ENCODE measurements around the gene TREML1.

The TREML1 gene

GRCh38 chr6:41160933-41161332 is 6.8 kb upstream of the TREML1 start:
- FAIRE-seq (no peak), DNase-seq (ENCODE audit: insufficient read length) (no peak)
- no peak for TF ChIP-seq POLR2AphosphoS5 (IDR thresholded peaks at IDR 0.05; ENCODE audit: low read depth, low read length)
- no peak for TF ChIP-seq POLR2A (IDR thresholded peaks at IDR 0.05; ENCODE audit: low read depth, low read length)
- no peak for TF ChIP-seq TAF1 (IDR thresholded peaks at IDR 0.05; ENCODE audit: borderline replicate concordance, low read depth, low read length)

DNA sequence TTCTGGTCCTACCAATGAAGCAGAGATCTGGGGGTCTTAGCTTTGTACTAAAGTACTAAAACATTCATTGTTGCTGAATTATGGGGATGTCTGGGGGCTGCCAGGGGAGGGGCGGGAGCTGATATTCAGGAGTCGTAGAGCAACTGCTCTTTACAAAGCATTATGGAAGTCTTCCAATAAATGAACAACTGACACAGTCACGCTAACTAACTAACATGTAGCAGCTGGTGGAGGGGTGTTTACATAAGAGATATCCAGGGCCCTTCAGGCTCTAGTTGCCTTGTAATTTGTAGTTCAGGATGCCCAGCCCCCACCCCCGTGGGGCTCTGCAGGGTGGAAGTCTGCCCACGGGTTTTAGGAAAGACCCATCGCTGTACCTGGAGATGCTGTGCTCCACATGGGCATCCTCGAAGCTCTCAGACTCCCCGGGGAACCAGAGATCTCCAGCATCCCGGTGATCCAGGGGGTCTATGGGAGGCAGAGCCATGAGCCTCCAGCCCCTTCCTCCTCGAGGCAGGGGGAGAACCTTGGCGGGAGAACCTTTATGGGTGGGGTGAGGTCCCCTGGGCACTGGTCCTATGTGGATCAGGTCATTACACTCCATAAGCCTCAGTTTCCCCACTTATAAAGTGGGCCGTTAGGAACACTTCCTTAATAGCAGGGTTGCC is 5.4 kb upstream of the TREML1 start:
- FAIRE-seq = no peak
- DNase-seq (ENCODE audit: insufficient read length) = no peak
- TF ChIP-seq POLR2A (IDR thresholded peaks at IDR 0.05; ENCODE audit: low read depth, low read length) (no peak), POLR2AphosphoS5 (IDR thresholded peaks at IDR 0.05; ENCODE audit: low read depth, low read length) (no peak), TAF1 (IDR thresholded peaks at IDR 0.05; ENCODE audit: borderline replicate concordance, low read depth, low read length) (no peak)

- TF ChIP-seq POLR2A (IDR thresholded peaks at IDR 0.05; ENCODE audit: low read depth, low read length) (no peak), TAF1 (IDR thresholded peaks at IDR 0.05; ENCODE audit: borderline replicate concordance, low read depth, low read length) (no peak), POLR2AphosphoS5 (IDR thresholded peaks at IDR 0.05; ENCODE audit: low read depth, low read length) (no peak)
- DNase-seq (ENCODE audit: insufficient read length) (no peak), FAIRE-seq (no peak)
These were observed 3.2 kb upstream of the TREML1 start for GRCh38 chr6:41157323-41157722.

- no peak for FAIRE-seq
- no peak for TF ChIP-seq POLR2AphosphoS5 (IDR thresholded peaks at IDR 0.05; ENCODE audit: low read depth, low read length)
- no peak for TF ChIP-seq POLR2A (IDR thresholded peaks at IDR 0.05; ENCODE audit: low read depth, low read length)
- no peak for TF ChIP-seq TAF1 (IDR thresholded peaks at IDR 0.05; ENCODE audit: borderline replicate concordance, low read depth, low read length)
- DNase-seq (ENCODE audit: insufficient read length) = no peak
These were observed 2.6 kb upstream of the TREML1 start for GRCh38 chr6:41156771-41157170.

GRCh38 chr6:41156001-41156400 is 1.9 kb upstream of the TREML1 start:
- DNase-seq (ENCODE audit: insufficient read length) (no peak), FAIRE-seq (no peak)
- no peak for TF ChIP-seq POLR2A (IDR thresholded peaks at IDR 0.05; ENCODE audit: low read depth, low read length)
- no peak for TF ChIP-seq TAF1 (IDR thresholded peaks at IDR 0.05; ENCODE audit: borderline replicate concordance, low read depth, low read length)
- no peak for TF ChIP-seq POLR2AphosphoS5 (IDR thresholded peaks at IDR 0.05; ENCODE audit: low read depth, low read length)

DNA sequence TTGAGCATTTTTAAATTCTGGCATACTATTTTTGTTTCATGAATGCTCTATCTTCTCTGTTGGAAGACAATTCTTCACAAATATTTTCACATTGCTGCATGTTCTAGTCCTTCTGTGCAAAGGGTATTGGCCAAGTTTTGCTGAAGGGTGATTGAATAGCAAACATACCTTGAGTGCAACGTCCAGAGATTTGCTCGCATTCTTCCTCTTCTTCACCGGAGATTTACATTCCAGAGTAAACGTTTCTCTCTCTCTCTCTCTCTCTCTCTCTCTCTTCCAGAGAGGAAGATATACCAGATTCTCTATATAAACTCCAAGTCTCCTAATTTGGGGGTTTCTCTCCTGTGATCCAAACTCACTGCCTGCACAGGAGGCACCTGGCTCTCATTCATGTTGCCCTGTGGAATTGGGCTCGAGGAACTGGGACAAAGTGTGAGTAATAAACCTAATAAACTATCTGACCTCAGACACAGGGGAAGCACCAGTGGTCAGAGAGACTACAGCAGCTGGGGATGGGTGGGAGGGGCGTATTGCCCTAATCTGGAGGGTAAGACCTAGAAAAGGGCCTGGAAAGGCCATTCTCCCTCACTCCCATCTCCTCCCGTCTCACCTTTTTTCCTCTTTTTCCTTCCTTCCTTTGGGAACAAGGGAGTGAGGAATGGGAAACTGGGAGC is 1.1 kb upstream of the TREML1 start:
- no peak for FAIRE-seq

GRCh38 chr6:41153451-41153850 is 696 bp downstream of the TREML1 start:
- no peak for FAIRE-seq
- TF ChIP-seq POLR2A (IDR thresholded peaks at IDR 0.05; ENCODE audit: low read depth, low read length) = no peak
- TF ChIP-seq POLR2AphosphoS5 (IDR thresholded peaks at IDR 0.05; ENCODE audit: low read depth, low read length) = no peak
- no peak for TF ChIP-seq TAF1 (IDR thresholded peaks at IDR 0.05; ENCODE audit: borderline replicate concordance, low read depth, low read length)

More for the DNA sequence above, 1.1 kb upstream of the TREML1 start:
- DNase-seq (ENCODE audit: insufficient read length) = no peak
- TF ChIP-seq POLR2A (IDR thresholded peaks at IDR 0.05; ENCODE audit: low read depth, low read length) = no peak
- TF ChIP-seq TAF1 (IDR thresholded peaks at IDR 0.05; ENCODE audit: borderline replicate concordance, low read depth, low read length) = no peak
- no peak for TF ChIP-seq POLR2AphosphoS5 (IDR thresholded peaks at IDR 0.05; ENCODE audit: low read depth, low read length)

DNA sequence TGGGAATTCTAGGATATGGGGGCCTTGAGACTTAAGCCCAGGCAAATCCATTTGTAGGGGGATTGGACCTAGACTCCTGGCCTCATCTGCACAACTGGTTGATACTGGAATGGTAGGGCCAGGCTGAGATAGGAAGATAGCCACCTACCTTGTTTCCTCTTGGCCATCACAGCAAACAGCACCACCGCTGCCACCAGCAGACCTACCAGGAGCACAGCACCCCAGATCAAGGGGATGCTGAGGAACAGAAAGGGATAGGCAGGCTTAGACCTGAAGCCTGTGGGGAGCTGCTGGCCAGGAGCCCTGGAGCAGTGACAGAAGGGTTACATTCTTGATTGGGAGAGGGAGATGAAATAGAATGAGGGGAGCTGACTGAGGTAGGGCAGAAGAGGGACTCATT is 3.5 kb downstream of the TREML1 start:
- DNase-seq (ENCODE audit: insufficient read length) = no peak
- FAIRE-seq = no peak
- TF ChIP-seq TAF1 (IDR thresholded peaks at IDR 0.05; ENCODE audit: borderline replicate concordance, low read depth, low read length) (no peak), POLR2AphosphoS5 (IDR thresholded peaks at IDR 0.05; ENCODE audit: low read depth, low read length) (no peak), POLR2A (IDR thresholded peaks at IDR 0.05; ENCODE audit: low read depth, low read length) (no peak)

More at GRCh38 chr6:41153451-41153850, 696 bp downstream of the TREML1 start:
- DNase-seq (ENCODE audit: insufficient read length) = no peak

DNA sequence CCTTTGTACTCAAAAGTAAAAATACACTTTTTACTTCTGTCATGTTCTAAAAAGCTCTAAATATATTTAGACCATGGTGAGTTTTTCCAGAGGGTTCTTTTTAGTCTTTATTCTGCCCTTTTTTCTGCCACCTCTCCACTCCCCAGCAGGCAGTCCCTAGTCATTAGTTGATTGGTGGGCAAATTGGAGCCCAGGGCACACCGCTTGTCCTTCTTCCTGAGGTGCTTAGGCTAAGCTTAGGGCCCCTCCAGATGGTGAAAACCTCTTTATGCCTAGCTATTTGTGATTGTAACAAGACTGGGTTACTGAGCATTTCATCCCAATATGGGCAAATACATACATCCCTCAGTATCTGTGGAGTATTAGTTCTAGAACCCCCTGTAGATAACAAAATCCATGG is 6.2 kb downstream of the TREML1 start:
- DNase-seq (ENCODE audit: insufficient read length) (no peak), FAIRE-seq (no peak)
- TF ChIP-seq POLR2AphosphoS5 (IDR thresholded peaks at IDR 0.05; ENCODE audit: low read depth, low read length) (no peak), POLR2A (IDR thresholded peaks at IDR 0.05; ENCODE audit: low read depth, low read length) (no peak), TAF1 (IDR thresholded peaks at IDR 0.05; ENCODE audit: borderline replicate concordance, low read depth, low read length) (no peak)

GRCh38 chr6:41136911-41137310 is 17.2 kb downstream of the TREML1 start:
- TF ChIP-seq POLR2AphosphoS5 (IDR thresholded peaks at IDR 0.05; ENCODE audit: low read depth, low read length) = no peak
- no peak for TF ChIP-seq POLR2A (IDR thresholded peaks at IDR 0.05; ENCODE audit: low read depth, low read length)
- no peak for TF ChIP-seq TAF1 (IDR thresholded peaks at IDR 0.05; ENCODE audit: borderline replicate concordance, low read depth, low read length)
- no peak for DNase-seq (ENCODE audit: insufficient read length)
- FAIRE-seq = no peak

DNA sequence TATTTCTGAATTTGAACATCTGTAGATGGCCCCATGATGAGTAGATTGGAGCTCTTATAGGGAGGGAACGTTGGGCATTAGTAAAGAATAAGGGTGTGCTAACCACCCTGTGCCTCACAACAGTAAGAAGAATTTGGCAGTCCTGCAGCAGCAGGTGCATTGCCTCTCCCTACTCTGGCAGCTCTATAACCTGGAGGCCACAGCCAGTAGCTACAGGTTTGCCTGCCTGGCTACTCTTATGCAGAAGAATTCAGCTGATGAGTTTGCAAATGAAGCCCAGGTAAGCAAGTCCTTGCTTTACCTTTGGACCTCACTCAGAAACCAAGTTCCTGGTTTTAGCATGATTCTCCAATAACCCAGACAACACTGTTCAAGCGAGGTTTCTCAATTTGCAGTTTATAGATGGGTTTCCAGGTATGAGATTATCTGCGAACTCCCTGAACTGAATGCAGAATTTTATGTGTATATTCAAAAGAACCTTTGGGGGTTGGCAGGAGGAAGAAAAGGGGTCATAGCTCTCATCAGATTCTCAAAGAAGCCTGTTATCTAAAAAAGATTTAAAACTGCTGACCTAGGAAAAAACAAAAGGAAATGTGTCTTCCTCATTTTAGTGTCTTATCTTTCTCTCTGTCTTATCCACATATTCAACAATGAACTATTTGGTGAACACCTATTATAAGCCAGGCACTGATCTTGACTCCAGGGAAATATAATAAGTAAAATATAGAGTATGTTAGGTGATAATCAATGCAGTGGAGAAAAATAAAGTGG is 18.9 kb downstream of the TREML1 start:
- DNase-seq (ENCODE audit: insufficient read length) (no peak), FAIRE-seq (no peak)
- no peak for TF ChIP-seq TAF1 (IDR thresholded peaks at IDR 0.05; ENCODE audit: borderline replicate concordance, low read depth, low read length)
- no peak for TF ChIP-seq POLR2A (IDR thresholded peaks at IDR 0.05; ENCODE audit: low read depth, low read length)
- no peak for TF ChIP-seq POLR2AphosphoS5 (IDR thresholded peaks at IDR 0.05; ENCODE audit: low read depth, low read length)

Measured in GM12892 (cell line).